IPS DF 4.7 (cell line): ENCODE data around the gene CCDC88B.
"Not testable (repeated sequence)": the region's sequence is repeated elsewhere in the genome, so short reads cannot be mapped to it uniquely, and the experiment has no call there.

Source experiments
- DNase-seq: peaks from one replicate; pipeline ENCODE4 v3.0.0-alpha.2; 2013; ENCODE audit warnings: low spot score; ENCODE audit errors: extremely low read depth

Gene CCDC88B

DNA sequence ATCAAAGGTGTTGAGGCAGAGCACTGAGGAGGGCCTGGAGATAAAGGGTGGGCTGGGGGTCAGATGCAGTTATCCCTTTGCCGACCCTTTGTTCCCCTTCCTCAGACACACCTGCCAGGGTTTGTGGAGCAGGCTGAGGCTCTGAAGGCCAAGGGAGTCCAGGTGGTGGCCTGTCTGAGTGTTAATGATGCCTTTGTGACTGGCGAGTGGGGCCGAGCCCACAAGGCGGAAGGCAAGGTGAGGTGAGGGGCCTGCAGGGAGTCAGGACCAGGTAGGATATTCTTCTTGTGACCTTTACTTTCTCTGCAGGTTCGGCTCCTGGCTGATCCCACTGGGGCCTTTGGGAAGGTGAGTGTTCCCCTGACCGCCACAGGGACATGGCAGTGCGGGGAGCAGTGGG is 19.4 kb upstream of the CCDC88B start:
- DNase-seq = no peak

DNA sequence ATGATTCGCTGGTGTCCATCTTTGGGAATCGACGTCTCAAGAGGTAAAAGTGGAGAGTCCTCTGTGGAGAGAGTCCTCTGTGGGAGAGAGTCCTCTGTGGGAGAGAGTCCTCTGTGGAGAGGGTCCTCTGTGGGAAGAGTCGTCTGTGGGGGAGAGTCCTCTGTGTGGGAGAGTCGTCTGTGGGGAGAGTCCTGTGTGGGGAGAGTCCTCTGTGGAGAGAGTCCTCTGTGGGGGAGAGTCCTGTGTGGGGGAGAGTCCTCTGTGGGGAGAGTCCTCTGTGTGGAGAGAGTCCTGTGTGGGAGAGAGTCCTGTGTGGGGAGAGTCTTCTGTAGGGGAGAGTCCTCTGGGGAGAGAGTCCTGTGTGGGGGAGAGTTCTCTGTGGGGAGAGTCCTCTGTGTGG is 19.0 kb upstream of the CCDC88B start:
- no peak for DNase-seq

GRCh38 chr11:64321533-64321932 is 18.5 kb upstream of the CCDC88B start:
- DNase-seq = no peak

GRCh38 chr11:64322925-64323260 is 17.1 kb upstream of the CCDC88B start:
- DNase-seq = no peak

DNA sequence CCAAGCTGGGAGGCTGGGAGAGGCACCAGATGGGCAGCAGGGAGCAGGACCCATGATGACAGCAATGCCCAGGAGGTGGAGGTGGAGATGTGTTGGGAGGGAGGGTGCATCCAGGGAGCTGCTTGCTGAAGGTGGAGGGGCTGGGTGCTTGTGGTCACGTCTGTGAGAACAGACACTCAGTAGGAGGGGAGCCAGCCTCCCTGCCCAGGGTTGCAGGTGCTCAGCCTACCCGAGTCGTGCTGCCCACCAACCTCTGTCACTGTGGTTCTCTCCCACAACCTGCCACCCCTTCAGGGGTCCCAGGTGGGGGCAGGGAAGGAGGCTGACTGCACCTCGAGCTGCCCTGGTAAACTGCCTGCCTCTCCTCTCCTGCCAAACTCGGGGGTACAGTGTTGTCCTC is 16.6 kb upstream of the CCDC88B start:
- no peak for DNase-seq

DNA sequence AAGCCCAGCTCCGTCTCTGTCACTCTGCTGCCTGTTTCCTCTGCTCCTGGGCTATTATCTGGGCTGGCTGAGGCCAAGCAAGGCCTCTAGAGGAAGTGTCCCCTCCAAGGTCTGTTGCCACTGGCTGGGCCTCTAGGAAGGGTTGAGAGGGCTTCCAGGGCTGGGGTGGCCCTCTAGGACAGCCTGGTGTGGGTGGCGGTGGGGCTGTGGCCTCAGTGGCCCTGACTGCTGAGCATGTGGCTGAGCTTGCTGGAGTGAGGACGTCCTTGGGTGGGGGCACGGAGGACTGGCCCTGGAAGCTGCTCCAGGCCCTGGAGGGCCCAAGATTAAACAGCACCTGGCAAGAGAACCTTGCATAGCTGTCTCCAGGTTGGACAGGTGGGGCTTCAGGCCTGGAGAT is 16.0 kb upstream of the CCDC88B start:
- not testable (repeated sequence) for DNase-seq

DNA sequence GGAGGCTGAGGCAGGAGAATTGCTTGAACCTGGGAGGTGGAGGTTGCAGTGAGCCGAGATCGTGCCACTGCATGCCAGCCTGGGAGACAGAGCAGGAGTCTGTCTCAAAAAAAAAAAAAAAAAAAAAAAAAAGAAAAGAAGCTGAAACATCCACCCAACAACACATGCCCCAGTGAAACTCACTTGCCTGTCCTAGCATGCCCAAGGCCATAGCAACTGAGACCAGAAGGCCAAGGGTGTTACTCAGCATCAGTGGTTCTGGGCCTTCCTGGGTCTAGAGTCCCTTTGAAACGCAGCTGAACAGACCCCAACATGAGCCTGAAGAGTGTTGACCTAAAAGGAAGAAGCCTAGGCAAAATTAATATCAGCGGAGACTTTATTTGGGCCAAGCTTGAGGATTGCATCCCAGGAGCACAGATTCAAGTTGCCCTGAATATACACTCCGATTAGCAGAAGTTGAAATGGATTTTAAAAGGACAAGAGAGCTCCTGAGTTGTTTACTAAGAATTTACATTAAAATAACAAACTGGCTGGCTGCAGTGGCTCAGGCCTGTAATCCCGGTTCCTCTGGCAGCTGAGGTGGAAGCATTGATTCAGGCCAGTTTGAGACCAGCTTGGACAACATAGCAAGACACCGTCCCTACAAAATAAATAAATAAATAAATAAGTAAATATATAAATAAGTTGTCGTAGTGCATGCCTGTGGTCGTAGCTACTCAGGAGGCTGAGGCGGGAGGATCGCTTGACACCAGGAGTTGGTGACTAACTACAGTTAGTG is 15.1 kb upstream of the CCDC88B start:
- DNase-seq = no peak

- DNase-seq = no peak
These were observed 12.6 kb upstream of the CCDC88B start for GRCh38 chr11:64327375-64327774.

DNA sequence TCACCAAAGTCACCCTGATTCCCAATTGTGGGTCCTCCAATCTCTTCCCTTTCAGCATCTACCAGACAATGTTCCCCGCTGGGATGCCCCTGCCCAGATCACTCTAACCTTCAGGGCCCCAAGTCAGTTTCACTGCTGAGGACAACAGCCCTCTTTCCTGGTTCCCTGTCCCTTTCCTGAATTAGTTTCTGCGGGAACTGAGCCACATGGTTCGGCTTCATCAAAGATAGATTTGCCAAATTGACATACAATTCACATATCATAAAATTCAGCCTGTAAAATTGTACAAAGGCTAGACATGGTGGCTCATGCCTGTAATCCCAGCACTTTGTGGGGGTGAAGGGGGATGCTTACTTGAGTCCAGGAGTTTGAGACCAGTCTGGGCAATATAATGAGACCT is 12.0 kb upstream of the CCDC88B start:
- DNase-seq = no peak

DNA sequence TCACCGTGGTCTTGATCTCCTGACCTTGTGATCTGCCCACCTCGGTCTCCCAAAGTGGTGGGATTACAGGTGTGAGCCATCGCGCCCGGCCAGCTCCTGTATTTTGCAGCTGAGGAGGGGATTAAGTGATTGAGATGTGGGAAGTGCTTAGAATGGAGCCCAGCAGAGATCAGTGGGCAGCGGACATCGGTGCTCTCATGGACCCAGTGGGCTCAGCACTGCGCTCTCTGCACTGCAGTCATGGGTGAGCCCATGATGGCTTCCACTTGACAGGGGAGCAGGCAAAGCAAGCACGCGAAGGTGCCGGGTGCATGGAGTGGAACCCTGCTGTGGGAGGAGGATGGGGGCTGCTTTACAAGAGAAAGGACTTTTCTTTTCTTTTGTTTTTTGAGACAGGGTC is 9.1 kb upstream of the CCDC88B start:
- DNase-seq = no peak

GRCh38 chr11:64331569-64332371 is 8.2 kb upstream of the CCDC88B start:
- no peak for DNase-seq

DNA sequence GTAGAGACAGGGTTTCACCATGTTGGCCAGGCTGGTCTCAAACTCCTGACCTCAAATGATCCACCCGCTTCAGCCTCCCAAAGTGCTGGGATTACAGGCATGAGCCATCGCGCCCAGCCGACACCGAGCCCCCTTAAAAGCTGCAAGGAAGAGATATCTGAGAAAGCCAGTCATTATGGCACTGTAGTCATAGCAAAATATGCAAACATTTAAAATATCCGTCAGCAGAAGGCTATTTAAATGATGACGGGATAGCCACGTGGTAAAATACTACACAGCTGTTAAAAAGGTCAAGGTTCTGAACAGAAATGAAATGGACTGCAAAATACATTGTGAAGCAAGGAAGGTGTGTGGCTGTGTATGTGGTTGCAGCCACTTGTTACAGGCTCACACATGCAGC is 6.4 kb upstream of the CCDC88B start:
- DNase-seq = no peak

DNA sequence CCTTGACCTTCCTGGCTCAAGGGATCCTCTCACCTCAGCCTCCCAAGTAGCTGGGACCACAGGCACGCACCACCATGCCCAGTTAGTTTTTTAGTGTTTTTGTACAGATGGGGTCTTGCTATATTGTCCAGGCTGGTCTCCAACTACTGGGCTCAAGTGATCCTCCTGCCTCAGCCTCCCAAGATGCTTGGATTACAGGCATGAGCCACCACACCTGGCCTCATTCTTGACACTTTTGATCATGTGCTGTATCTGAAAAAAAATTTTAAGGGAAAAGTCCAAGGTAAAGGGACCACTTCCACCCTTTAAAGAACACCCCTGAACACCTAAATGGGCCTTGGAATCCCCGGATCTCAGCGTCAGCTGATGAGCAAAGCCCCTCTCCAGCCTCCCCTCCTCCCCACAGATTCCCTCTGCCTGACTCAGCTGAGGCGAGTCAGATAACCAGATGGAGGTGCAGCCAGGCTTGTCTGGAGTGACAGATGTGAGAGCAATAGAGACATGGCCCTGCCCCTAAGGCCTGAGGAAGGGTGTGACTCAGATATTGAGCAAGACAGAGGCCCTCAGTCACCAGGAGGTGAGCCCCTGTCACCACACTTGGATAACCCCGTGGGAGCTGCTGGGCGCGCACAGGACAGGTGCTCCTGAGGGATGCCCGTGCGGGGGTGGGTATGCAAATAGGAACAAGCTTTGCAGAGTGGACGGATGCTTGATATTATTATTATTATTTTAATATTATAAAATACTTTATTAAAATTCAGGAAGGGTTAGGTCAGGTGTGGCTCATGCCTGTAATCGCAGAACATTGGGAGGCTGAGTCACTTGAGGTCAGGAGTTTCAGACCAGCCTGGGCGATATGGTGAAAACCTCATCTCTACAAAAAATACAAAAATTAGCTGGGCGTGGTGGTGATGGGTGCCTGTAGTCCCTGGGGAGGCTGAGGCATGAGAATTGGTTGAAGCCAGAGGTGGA is 5.0 kb upstream of the CCDC88B start:
- DNase-seq = no peak

DNA sequence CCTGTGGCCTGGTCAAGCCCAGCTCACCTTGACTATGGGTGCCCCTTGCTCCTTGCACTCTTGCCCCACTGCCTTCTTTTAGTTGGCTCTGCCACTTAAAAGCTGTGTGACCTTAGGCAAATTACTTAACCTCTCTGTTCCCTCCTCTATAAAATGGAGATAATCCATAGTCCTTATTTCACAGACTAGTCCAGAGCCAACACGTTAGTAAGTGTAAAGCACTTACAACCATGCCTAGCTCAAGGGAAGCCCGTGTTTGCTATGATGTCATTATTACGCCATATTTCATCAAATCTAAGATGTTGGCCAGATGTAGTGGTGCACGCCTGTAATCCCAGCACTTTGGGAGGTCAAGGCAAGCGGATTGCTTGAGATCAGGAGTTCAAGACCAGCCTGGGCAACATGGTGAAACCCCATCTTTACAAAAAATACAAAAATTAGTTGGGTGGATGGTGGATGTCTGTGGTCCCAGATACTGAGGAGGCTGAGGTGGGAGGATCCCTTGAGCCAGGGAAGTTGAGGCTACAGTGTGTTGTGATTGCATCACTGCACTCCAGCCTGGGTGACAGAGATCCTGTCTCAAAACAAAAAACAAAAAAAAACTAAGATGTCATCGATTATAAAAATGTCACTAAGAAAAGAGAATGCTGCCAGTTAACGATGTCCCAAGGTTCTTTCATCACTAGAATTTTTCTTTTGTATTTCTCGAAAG is 2.3 kb upstream of the CCDC88B start:
- no peak for DNase-seq

DNA sequence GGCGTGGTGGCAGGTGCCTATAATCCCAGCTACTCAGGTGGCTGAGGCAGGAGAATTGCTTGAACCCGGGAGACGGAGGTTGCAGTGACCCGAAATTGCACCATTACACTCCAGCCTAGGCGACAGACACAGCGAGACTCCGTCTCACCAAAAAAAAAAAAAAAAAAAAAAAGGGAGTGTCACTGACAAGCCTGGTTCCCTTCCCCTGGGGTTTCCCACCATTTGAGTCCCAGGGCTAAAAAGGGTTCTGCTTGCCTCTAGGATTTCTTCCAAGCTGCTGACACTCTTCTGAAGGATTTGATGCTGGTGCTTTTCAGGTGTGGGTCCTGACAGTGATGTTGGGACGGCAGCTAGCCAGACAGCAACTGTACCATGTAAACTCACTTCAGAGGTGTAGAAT is 1.3 kb upstream of the CCDC88B start:
- DNase-seq = no peak

DNA sequence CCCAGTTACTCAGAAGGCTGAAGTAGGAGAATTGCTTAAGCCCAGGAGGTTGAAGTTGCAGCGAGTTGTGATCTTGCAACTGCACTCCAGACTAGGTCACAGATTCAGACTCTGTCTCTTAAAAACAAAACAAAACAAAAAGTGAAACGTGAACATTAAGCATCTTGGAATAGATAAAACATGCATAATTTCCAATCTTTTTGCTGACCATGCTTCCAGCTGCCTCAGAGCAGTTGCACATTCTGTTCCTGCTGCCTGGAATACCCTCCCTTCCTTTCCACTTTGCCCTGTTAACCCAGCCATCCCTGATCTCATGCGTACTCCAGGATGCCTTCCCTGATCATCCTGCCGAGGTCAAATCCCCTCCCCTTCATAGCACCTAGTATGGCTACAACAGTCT is 718 bp upstream of the CCDC88B start:
- DNase-seq = no peak

DNA sequence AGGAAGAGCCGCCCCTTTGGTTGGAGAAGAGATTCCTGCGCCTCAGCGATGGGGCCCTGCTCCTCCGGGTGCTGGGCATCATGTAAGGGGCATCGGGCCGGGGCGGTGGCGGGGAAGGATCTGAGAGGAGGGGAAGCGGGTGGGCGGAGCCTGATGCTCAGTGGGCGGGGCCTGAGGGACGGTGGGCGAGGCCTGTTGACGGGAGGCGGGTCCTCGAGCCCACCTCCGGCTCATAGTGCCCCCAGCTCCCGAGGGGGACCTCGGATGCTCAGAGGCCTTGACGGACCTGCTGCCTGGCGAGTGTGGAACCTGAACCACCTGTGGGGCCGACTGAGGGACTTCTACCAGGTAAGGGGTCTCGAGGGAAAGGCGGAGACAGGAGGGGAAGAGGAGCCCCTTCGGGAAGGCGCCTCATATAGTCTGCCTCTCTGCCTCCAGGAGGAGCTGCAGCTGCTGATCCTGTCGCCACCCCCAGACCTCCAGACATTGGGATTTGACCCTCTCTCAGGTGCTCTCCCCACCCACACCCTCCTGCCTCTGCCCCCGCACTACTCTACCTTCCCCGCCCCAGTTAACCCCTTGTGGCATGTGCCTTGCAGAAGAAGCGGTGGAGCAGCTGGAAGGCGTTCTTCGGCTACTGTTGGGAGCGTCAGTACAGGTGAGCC is 799 bp downstream of the CCDC88B start:
- DNase-seq = no peak

GRCh38 chr11:64341429-64341828 is 1.4 kb downstream of the CCDC88B start:
- DNase-seq = no peak

GRCh38 chr11:64341851-64342791 is 2.1 kb downstream of the CCDC88B start:
- no peak for DNase-seq
